ENCODE measurements around the gene C3orf52.

GRCh38 chr3:112090887-112091586 is 4.8 kb downstream of the C3orf52 start:
- no peak for TF ChIP-seq CTCF (IDR thresholded peaks at IDR 0.05)
- TF ChIP-seq POLR2A (IDR thresholded peaks at IDR 0.05) = no peak
